Medulla oblongata (tissue), 1 donor: ENCODE results near the gene KCNH4.
A peak's percentile ranks its signal among the peaks of the same experiment; 100 is the strongest.
"Not testable (repeated sequence)": the region's sequence is repeated elsewhere in the genome, so short reads cannot be mapped to it uniquely, and the experiment has no call there.

Experiments used
- DNase-seq: peaks from one replicate; pipeline ENCODE4 v3.0.0-alpha.2; 2015; ENCODE audit errors: extremely low spot score

KCNH4 gene

GRCh38 chr17:42180922-42181850, at the start of gene KCNH4:
Gene KCNH4 (minus strand): TSS chr17:42181142. CDS start chr17:42180945, 197 bp downstream.
- peak; percentile 72 for DNase-seq

GRCh38 chr17:42230225-42230624, 49.3 kb upstream of the KCNH4 start:
- DNase-seq, result no peak

- DNase-seq, result no peak
Measured at GRCh38 chr17:42227849-42228700, 47.1 kb upstream of the KCNH4 start.

- no peak for DNase-seq
Measured at GRCh38 chr17:42225646-42226045, 44.7 kb upstream of the KCNH4 start.

- no peak for DNase-seq
Measured at GRCh38 chr17:42224651-42225050, 43.7 kb upstream of the KCNH4 start.

- DNase-seq, result peak; percentile 63
Measured at GRCh38 chr17:42221886-42222745, 41.2 kb upstream of the KCNH4 start.

- not testable (repeated sequence) for DNase-seq
Measured at GRCh38 chr17:42219280-42219679, 38.3 kb upstream of the KCNH4 start.

GRCh38 chr17:42214156-42214555, 33.2 kb upstream of the KCNH4 start:
- DNase-seq, result no peak

GRCh38 chr17:42212382-42212781, 31.4 kb upstream of the KCNH4 start:
- DNase-seq, result peak; percentile 15

- DNase-seq, result peak; percentile 81
Measured at GRCh38 chr17:42211921-42212341, 31.0 kb upstream of the KCNH4 start.

- DNase-seq, result no peak
Measured at GRCh38 chr17:42210046-42210445, 29.1 kb upstream of the KCNH4 start.

GRCh38 chr17:42206153-42206612, 25.2 kb upstream of the KCNH4 start:
- DNase-seq, result not testable (repeated sequence)

- DNase-seq, result no peak
Measured at GRCh38 chr17:42203354-42203753, 22.4 kb upstream of the KCNH4 start.

- DNase-seq, result no peak
Measured at GRCh38 chr17:42202696-42203095, 21.8 kb upstream of the KCNH4 start.

- DNase-seq, result no peak
Measured at GRCh38 chr17:42202159-42202558, 21.2 kb upstream of the KCNH4 start.

GRCh38 chr17:42201458-42201772, 20.5 kb upstream of the KCNH4 start:
- DNase-seq, result no peak

- DNase-seq, result peak; percentile 48
Measured at GRCh38 chr17:42200706-42201457, 19.9 kb upstream of the KCNH4 start.

GRCh38 chr17:42199416-42200011, 18.6 kb upstream of the KCNH4 start:
- no peak for DNase-seq

- peak; percentile 72 for DNase-seq
Measured at GRCh38 chr17:42198897-42199296, 18.0 kb upstream of the KCNH4 start.

- no peak for DNase-seq
Measured at GRCh38 chr17:42197564-42198156, 16.7 kb upstream of the KCNH4 start.
